HG03565 (cell line): ENCODE results near the gene MRPL12.

Source experiments
- ATAC-seq: cut with Tn5 transposase; IDR thresholded peaks from one replicate; pipeline ENCODE4 v1.9.1; 2021; ENCODE audit warnings: mild to moderate bottlenecking, moderate library complexity; ENCODE audit not compliant: unreplicated experiment

The MRPL12 gene

GRCh38 chr17:81715107-81715871 lies 12.1 kb downstream of the MRPL12 start:
- ATAC-seq: no peak

DNA sequence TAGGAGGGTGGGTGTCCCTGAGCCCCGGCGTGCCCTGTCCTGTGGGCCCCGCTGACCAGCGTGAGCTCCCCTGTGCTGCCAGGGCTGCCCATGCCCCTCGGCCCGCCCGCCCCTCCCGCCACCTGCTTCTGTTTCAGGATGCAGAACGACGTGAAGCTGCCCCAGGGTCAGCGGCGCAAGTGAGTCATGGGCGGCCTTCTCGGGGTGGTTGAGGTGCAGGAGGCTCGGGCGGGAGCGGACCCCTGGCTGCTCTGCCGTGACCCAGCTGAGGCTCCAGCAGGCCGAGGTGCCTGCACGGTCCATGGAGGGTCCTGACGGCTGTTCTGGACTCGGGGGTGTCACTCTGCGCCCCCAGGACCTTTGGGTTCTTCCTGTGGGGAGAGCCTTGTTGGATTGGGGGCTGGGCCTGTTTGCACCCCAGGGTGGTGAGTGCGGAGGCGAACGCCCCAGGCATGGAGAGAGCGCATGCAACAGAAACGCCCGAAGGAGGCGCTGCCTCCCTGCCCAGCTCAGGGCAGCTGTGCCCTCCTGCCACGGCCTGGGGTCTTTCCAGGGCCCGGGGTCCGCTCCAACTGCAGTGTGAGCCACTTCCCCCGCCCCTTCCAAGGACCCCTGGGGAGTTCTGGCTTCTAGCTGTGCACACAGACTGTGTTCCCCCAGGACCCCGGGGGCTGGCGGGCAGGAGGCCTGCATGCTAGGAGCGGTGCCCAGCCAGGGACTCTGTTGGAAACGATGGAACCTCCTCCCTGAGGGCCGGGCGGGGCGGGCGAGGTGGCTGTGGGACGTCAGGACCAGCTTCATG lies 12.9 kb downstream of the MRPL12 start:
- ATAC-seq: no peak

GRCh38 chr17:81716674-81716996 lies 13.5 kb downstream of the MRPL12 start:
- ATAC-seq: no peak

GRCh38 chr17:81717049-81717765 lies 14.0 kb downstream of the MRPL12 start:
- ATAC-seq: no peak

GRCh38 chr17:81717766-81718089 lies 14.6 kb downstream of the MRPL12 start:
- no peak for ATAC-seq

GRCh38 chr17:81719410-81720266 lies 16.5 kb downstream of the MRPL12 start:
- ATAC-seq: no peak

DNA sequence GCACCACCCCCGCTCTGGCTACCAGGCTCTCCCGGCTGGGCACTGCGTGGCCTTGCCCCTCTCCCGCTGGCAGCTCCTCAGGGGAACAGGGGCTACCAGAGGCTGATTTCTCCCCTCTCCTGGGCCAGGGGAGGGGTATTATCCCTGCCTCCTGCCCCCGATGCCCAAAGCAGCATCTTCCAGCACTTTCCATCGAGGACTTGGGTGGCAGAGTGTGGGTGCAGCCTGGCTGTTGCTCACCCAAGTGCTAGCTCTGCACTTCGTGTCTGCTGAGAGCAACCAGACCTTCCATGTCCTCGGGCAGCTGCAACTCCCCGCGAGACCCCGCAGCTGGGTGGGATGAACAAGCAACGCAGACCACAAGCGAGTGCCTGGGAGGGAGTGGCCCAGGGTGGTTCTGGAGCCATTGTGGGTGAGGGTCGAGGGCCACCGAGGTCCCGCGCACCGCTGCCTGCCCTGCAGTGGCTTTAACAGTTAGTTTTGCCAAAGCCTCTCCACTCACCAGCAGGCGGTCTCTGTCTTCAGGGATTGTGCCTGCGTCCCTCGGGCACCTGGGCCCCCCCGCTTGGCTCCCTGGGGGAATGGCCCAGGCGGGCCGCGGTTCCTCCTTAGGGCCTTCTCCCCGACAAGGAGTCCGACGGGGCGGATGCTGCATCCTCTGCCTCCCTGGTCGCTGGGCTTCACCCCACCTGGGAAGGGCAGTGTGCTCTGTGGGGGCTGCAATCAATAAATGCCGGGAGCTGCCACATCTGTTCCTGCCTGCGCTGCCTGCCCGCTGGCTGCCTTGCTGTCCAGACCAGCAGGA lies 17.3 kb downstream of the MRPL12 start:
- no peak for ATAC-seq

GRCh38 chr17:81722184-81723120 lies 19.3 kb downstream of the MRPL12 start:
- ATAC-seq: no peak

DNA sequence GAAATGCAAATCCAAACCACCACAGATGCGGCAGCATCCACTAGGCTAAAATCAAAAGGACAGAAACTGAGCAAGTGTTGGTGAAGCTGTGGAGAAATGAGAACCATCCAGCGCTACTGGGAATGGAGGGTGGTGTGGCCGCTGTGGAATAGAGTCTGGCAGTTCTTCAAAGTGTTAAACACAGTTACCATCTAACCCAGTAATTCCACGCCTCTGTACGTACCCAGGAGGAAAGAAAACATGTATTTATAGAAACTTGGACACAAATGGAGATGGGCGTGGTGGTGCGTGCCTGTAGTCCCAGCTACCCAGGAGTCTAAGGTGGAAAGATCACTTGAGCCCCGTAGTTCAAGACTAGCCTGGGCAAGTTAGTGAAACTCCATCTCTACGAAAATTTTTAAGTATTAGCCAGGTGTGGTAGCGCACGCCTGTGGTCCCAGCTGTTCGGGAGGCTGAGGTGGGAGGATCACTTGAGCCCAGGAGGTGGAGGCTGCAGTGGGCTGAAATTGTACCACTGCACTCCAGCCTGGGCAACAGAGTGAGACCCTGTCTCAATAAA lies 20.6 kb downstream of the MRPL12 start:
- no peak for ATAC-seq

GRCh38 chr17:81725439-81725838 lies 22.3 kb downstream of the MRPL12 start:
- no peak for ATAC-seq

DNA sequence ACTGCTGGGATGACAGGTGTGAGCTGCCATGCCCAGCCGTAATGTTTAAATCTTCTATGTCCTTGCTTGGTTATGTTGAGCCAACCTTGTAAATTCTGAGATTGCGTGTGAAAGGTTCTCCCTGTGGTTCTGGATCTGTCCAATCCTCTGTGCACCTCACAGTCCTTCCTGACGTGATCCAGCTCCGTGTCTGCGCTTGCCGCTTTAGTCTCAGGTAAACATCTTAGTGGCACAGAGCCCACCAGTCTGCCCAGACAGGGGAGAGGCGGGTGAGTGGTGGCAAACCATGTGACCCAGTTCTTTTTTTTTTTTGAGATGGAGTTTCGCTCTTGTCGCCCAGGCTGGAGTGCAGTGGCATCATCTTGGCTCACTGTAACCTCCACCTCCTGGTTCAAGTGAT lies 22.8 kb downstream of the MRPL12 start:
- no peak for ATAC-seq

GRCh38 chr17:81727324-81728031 lies 24.3 kb downstream of the MRPL12 start:
- ATAC-seq: no peak

GRCh38 chr17:81733507-81734404 lies 30.6 kb downstream of the MRPL12 start:
- no peak for ATAC-seq

GRCh38 chr17:81734405-81735263 lies 31.5 kb downstream of the MRPL12 start:
- ATAC-seq: no peak

DNA sequence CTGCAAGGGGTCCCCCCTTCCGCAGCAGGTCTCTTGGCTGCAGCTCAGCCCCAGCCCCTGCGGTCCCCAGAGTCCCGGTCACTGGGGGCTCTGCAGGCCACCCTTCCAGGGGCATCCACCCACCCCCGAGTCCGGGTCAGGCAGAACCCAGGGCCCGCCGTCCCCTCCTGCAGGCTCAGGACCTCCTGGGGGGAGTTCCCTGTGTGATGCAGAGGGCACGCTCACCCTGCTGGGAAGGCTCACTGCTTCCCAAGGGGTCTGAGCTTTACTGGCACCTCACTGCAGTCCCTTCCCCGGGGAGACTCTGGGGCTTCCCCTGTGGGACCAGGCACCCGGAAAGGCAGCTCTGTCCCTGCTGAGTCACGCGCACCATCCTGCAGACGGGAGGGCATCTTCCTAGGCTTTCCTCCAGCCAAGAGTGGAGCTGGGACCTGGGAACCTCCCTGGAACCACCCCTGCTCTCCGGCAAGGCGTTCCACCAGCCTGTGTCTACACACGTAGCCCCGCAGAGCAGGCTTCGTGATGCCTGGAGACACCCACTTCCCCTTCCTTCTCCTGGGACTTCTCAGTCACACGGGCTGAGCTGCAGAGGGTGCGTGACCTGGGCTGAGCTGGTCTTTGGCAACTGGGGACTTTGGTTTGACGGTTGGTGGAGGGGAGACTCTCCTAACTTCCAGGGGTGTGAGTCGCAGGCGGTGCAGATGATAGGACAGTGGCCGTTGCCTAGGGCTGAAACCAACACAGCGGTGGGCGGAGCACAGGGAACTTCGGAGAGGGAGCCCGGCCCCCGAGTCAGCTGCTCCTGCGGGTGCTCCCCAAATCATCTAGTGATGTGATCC lies 32.3 kb downstream of the MRPL12 start:
- ATAC-seq: no peak
